GM12873 (cell line): ENCODE results near the gene PYY.
A peak's percentile ranks its signal among the peaks of the same experiment; 100 is the strongest.

Source experiments
- CTCF ChIP-seq: IDR thresholded peaks from 2 replicates; pipeline ENCODE4 v1.5.1; 2012; ENCODE audit warnings: low read depth, mild to moderate bottlenecking, moderate library complexity, low read length, control low read depth; ENCODE audit not compliant: insufficient read depth; ENCODE audit errors: missing control alignments

The PYY gene

GRCh38 chr17:43983515-43984411 is 30.0 kb upstream of the PYY start:
- TF ChIP-seq CTCF, result peak; percentile 37

DNA sequence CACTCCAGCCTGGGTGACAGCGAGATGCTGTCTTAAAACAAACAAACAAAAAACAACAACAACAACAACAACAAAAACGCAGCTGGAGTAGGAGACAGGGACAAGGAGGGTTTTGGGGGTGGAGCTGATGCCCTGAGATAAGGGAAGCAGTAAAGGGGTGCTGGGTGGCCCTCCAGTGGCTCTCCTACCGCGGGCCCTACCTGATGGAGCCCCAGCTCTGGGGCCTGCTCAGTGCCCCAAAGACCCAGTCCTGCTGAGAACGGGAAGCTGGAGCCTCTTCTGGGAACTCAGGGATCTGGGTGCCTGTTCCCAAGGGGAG is 29.4 kb upstream of the PYY start:
- TF ChIP-seq CTCF, result no peak

- no peak for TF ChIP-seq CTCF
Measured at GRCh38 chr17:43982171-43982570, 28.4 kb upstream of the PYY start.

- TF ChIP-seq CTCF, result no peak
Measured at GRCh38 chr17:43979671-43980070, 25.9 kb upstream of the PYY start.

DNA sequence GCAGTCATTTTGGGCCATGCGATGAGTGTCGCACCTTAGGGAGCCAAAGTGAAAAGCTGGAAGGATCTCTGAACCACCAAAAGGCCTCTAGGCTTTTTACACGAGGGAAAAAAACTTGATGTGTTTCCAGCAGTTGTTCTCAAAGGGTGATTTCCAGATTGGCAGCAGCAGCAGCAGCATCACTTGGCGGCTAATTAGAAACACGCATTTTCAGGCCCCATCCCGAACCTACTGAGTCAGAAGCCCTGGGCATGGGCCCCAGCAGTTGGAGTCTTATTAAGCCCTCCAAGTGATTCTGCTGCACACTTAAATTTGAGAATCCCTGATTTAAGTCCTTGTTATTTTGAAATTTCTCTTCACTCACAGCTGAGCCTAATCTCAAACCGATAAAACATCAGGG is 25.3 kb upstream of the PYY start:
- TF ChIP-seq CTCF, result no peak

GRCh38 chr17:43978078-43978477 is 24.3 kb upstream of the PYY start:
- no peak for TF ChIP-seq CTCF

DNA sequence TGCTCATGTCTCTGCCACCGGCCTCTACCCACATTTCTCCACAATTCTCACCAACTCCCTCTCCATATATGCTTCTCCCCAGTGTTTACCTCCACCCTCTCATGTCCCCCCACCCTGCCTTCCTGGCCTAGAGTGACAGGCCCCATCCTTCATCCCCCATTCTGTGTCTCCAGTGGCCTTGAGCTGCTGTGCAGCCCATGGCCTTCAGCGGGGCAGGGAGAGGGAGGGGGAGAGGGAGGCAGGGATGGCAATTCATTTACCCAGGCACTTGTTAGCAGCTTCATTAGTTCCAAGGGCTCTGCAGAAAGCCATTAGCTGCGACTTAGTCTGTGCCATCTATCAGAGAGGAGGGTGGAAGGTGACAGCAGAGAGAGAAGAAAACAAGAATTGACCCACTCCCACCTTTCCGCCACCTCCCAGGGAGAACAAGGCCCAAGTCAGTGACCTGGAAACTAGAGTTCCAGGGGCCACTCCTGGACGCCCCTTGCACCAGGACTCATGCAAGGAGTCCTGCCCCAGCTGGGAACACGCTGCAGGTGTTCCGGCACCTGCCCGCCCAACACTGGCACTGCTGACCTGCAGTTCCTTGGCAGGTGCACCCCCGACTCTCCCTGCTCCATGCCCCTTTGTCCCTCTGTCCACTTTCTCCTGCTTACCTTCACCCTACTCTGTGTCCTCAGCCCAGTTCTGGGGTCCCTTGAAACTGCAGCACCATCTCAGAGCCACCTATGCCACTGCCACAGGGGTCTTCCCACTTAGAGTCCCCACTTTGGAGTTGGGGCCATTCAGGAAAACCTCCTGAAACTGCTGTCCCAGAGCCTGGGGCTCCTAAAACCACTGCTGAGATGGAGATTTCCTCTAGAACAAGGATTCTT is 23.5 kb upstream of the PYY start:
- TF ChIP-seq CTCF, result no peak
